HepG2 (cell line): ENCODE measurements around the gene RBM47. TPM values are rescaled to one million over a fixed set of nuclear protein-coding genes. Genes with fewer than 3 reads are reported as not detected.
A peak's percentile ranks its signal among the peaks of the same experiment; 100 is the strongest.

Experiments
- EP300 ChIP-seq, 3 experiments: sonication (generic) in 1 of 3; formaldehyde crosslinking in 1 of 3; IDR thresholded peaks; 2 replicates each; pipeline versions ENCODE4 v1.5.1 to v1.6.1; 2011 to 2020; ENCODE audit warnings: low read depth in 2 of 3, low read length in 2 of 3, borderline replicate concordance in 1 of 3, improper control_type of control experiment in 1 of 3, mild to moderate bottlenecking in 1 of 3, missing genetic modification reagents in 1 of 3, moderate library complexity in 1 of 3
- FOXJ3 ChIP-seq: sonication (generic); formaldehyde crosslinking; IDR thresholded peaks from 2 replicates; pipeline ENCODE4 v1.4.0; 2020; ENCODE audit warnings: missing genetic modification reagents, mild to moderate bottlenecking, borderline replicate concordance
- GATA4 ChIP-seq: sonication (generic); IDR thresholded peaks from 2 replicates; pipeline ENCODE4 v1.6.1; 2016; ENCODE audit warnings: antibody characterized with exemption, low read depth, borderline replicate concordance
- HNRNPUL1 ChIP-seq: fragments of 200-400 bp; formaldehyde crosslinking; IDR thresholded peaks from 2 replicates; pipeline ENCODE4 v1.6.1; 2017; ENCODE audit warnings: low read depth, mild to moderate bottlenecking, low read length, moderate library complexity
- IRF1 ChIP-seq: sonication (generic); formaldehyde crosslinking; IDR thresholded peaks from 2 replicates; pipeline ENCODE4 v1.4.0; 2020; ENCODE audit warnings: low read depth, mild to moderate bottlenecking, missing genetic modification reagents
- LRRFIP1 ChIP-seq: sonication (generic); formaldehyde crosslinking; conservative IDR thresholded peaks from 2 replicates; pipeline ENCODE4 v1.4.0; 2020; ENCODE audit warnings: missing genetic modification reagents
- SRY ChIP-seq: sonication (generic); formaldehyde crosslinking; IDR thresholded peaks from 2 replicates; pipeline ENCODE4 v1.8.0; 2022; ENCODE audit warnings: mild to moderate bottlenecking, missing genetic modification reagents
- STAT6 ChIP-seq: sonication (generic); formaldehyde crosslinking; IDR thresholded peaks from 2 replicates; pipeline ENCODE4 v1.4.0; 2020; ENCODE audit warnings: missing genetic modification reagents, mild to moderate bottlenecking, borderline replicate concordance
- WIZ ChIP-seq: sonication (generic); formaldehyde crosslinking; IDR thresholded peaks from 2 replicates; pipeline ENCODE4 v1.5.1; 2020; ENCODE audit warnings: mild to moderate bottlenecking, missing genetic modification reagents
- ZNF235 ChIP-seq: sonication (generic); formaldehyde crosslinking; IDR thresholded peaks from 2 replicates; pipeline ENCODE4 v1.8.1; 2023; ENCODE audit warnings: mild to moderate bottlenecking, missing genetic modification reagents, borderline replicate concordance
- ZNF543 ChIP-seq: sonication (generic); formaldehyde crosslinking; IDR thresholded peaks from 2 replicates; pipeline ENCODE4 v1.4.0; 2020; ENCODE audit warnings: mild to moderate bottlenecking, missing genetic modification reagents
- ZNF546 ChIP-seq: sonication (generic); formaldehyde crosslinking; conservative IDR thresholded peaks from 2 replicates; pipeline ENCODE4 v1.8.1; 2023; ENCODE audit warnings: mild to moderate bottlenecking, missing genetic modification reagents
- ZNF563 ChIP-seq: sonication (generic); formaldehyde crosslinking; IDR thresholded peaks from 2 replicates; pipeline ENCODE4 v1.8.0; 2022; ENCODE audit warnings: mild to moderate bottlenecking, moderate library complexity, missing genetic modification reagents
- ZNF674 ChIP-seq: sonication (generic); formaldehyde crosslinking; IDR thresholded peaks from 2 replicates; pipeline ENCODE4 v1.5.0; 2020; ENCODE audit warnings: low read depth, mild to moderate bottlenecking, missing genetic modification reagents
- ZNF773 ChIP-seq: sonication (generic); formaldehyde crosslinking; IDR thresholded peaks from 2 replicates; pipeline ENCODE4 v1.4.0; 2020; ENCODE audit warnings: missing genetic modification reagents, borderline replicate concordance
- polyA plus RNA-seq, 8 experiments: library from polyadenylated mRNA; depleted of rRNA in 3 of 8; stranded (reverse) in 7 of 8; unstranded in 1 of 8; fragments of >200 nt; fragmentation: Illumina TruSeq in 4 of 8; extraction: Trizol in 4 of 8; gene quantifications; 2 replicates each; pipeline versions ENCODE4 v1.2.1 to v1.2.3, GENCODE V29; 2011 to 2016; ENCODE audit warnings: low read depth in 4 of 8, missing spikeins in 1 of 8, mixed read lengths in 1 of 8; ENCODE audit not compliant: insufficient read depth in 1 of 8
- total RNA-seq, 5 experiments: library from RNA; depleted of rRNA; stranded (reverse); fragments of >200 nt; fragmentation: Illumina TruSeq; extraction: Trizol; gene quantifications; 2 replicates each; pipeline ENCODE4 v1.2.3, GENCODE V29; 2016; ENCODE audit warnings: low read depth in 1 of 5
- TF ChIP-seq, protein P1 (sequence below): sonication (generic); formaldehyde crosslinking; IDR thresholded peaks from 2 replicates; pipeline ENCODE4 v1.4.0; 2020; ENCODE audit warnings: missing genetic modification reagents
- TF ChIP-seq, protein P2 (sequence below): sonication (generic); formaldehyde crosslinking; IDR thresholded peaks from 2 replicates; pipeline ENCODE4 v1.4.0; 2020; ENCODE audit warnings: mild to moderate bottlenecking, missing genetic modification reagents
- TF ChIP-seq, protein P3 (sequence below): sonication (generic); formaldehyde crosslinking; IDR thresholded peaks from 2 replicates; pipeline ENCODE4 v1.8.0; 2022; ENCODE audit warnings: mild to moderate bottlenecking, missing genetic modification reagents

The RBM47 gene
- total and polyA plus RNA-seq, 2 of the 13 experiments (the other 11 are each of a cell fraction or from before 2014, with no cell fraction given) = 1.2 to 2.5 TPM

GRCh38 chr4:40473578-40474388, 155.9 kb downstream of the RBM47 start (continued):
- TF ChIP-seq ZNF674 (CRISPR knock-in tag) (no peak), ZNF773 (CRISPR knock-in tag) (no peak), WIZ (no peak), ZNF543 (CRISPR knock-in tag) (no peak), EP300 (IDR thresholded peaks at IDR 0.05; ENCODE audit: low read depth in 2 of 2, low read length in 2 of 2) (peak in 1 of 2 experiments; percentile 71; a peak in 1 of 4 replicates), EP300 (CRISPR knock-in tag; IDR thresholded peaks at IDR 0.05; ENCODE audit: borderline replicate concordance) (peak; percentile 25; the same call in 1 of the 2 replicates), ZNF563 (CRISPR knock-in tag) (no peak), GATA4 (no peak), STAT6 (CRISPR knock-in tag) (no peak), ZNF546 (CRISPR knock-in tag) (no peak), FOXJ3 (peak; percentile 48; the same call in 1 of the 2 replicates), HNRNPUL1 (peak; percentile 83), IRF1 (CRISPR knock-in tag) (no peak), SRY (CRISPR knock-in tag) (no peak), LRRFIP1 (CRISPR knock-in tag) (no peak), ZNF235 (CRISPR knock-in tag) (no peak)
- TF ChIP-seq, protein P1, sequence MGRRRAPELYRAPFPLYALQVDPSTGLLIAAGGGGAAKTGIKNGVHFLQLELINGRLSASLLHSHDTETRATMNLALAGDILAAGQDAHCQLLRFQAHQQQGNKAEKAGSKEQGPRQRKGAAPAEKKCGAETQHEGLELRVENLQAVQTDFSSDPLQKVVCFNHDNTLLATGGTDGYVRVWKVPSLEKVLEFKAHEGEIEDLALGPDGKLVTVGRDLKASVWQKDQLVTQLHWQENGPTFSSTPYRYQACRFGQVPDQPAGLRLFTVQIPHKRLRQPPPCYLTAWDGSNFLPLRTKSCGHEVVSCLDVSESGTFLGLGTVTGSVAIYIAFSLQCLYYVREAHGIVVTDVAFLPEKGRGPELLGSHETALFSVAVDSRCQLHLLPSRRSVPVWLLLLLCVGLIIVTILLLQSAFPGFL (CRISPR knock-in tag) = no peak
- TF ChIP-seq, protein P2, sequence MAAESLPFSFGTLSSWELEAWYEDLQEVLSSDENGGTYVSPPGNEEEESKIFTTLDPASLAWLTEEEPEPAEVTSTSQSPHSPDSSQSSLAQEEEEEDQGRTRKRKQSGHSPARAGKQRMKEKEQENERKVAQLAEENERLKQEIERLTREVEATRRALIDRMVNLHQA (CRISPR knock-in tag) = no peak
- TF ChIP-seq, protein P3, sequence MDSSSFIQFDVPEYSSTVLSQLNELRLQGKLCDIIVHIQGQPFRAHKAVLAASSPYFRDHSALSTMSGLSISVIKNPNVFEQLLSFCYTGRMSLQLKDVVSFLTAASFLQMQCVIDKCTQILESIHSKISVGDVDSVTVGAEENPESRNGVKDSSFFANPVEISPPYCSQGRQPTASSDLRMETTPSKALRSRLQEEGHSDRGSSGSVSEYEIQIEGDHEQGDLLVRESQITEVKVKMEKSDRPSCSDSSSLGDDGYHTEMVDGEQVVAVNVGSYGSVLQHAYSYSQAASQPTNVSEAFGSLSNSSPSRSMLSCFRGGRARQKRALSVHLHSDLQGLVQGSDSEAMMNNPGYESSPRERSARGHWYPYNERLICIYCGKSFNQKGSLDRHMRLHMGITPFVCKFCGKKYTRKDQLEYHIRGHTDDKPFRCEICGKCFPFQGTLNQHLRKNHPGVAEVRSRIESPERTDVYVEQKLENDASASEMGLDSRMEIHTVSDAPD (CRISPR knock-in tag) = no peak
